Measurements from ENCODE around the gene CADPS2.

The CADPS2 gene

GRCh38 chr7:122886357-122887081, at the start of gene CADPS2:
Gene CADPS2 (minus strand): TSS chr7:122886460. CDS start chr7:122886337, 123 bp downstream.
- no peak for DNase-seq

- no peak for DNase-seq
These were observed 49.4 kb upstream of the CADPS2 start for GRCh38 chr7:122935620-122936019.

DNA sequence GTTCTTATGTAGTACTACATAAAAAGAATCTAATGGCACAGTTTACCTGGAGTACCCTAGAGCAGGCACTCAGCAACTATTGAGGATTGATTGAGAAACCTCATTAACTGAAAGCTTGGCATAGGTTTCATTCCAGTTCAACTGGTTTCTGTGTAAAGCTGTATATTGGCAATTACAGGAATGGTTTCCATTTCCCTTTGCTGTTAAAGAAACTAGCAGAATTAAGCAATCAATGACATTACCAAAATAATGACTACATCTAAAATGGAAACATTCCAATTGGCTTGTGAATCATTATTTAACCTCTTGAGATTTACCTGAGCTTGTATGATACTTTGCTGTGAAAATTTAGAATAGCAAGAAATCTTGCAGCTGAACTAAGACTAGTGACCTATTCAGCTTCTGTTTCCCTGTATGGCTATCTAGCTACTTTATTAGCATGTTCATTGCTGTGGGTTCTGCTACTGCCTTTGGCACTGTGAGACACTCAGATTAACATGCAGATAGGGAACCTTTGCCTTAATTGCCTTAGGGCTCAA, 33.5 kb upstream of the CADPS2 start:
- no peak for DNase-seq

GRCh38 chr7:122914812-122915211, 28.6 kb upstream of the CADPS2 start:
- DNase-seq = no peak

DNA sequence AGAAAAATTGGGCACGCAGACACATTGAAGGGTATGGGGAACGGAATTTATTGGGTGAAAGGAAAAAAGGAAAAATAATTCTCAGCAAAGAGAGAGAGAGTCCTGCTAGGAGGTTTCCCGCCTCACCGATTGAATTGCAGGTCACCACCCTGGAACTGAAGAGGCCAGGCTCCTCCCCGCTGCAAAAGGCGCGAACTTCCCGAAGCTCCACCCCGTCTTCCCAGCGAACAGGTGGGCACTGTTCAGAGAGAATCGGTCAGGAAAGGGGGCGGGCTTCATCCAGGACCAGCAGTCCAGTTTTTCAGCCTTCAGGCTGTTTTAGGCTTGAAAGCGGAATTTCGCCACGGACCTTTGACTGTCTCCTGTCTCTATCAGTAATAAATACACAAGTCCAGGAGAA, 27.3 kb upstream of the CADPS2 start:
- DNase-seq = no peak

GRCh38 chr7:122902751-122903495, 16.7 kb upstream of the CADPS2 start:
- no peak for DNase-seq

DNA sequence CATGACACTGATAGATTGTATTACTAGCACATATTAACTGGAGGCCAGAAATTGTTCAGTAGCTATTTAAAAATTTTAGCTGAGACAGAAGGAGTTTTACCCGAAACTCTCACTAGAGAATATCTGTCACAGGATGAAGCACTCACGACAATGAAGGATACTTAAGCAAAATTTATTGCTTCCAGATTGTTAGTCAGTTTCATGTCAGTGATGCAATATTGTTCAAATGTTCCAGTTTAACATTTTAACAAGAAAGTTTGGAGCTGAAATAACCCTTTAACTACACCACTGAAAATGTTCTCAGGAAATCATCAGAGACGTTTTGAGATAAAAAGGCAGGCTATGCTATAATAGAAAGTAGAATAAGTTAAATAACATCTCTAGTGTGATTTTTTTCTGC, 15.0 kb upstream of the CADPS2 start:
- no peak for DNase-seq

DNA sequence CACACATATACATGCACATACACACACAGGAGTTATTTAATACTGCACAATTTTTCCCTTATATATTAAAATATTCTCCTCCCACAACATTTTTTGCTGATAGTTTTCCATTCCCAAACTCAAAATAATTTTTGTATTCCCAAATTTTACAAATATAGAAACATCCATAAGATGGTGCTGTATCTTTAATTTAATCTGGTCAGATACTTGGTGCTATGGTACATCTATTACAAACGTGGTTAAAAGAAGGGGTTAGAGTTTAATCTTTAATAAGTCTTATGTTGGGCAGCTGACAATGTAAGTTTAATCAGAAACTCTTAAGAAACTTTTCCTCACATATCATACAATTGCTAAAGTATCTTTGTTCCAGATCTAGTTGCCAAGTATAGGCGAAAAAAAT, 10.2 kb upstream of the CADPS2 start:
- DNase-seq = no peak

GRCh38 chr7:122893486-122893885, 7.2 kb upstream of the CADPS2 start:
- no peak for DNase-seq

GRCh38 chr7:122889116-122889515, 2.9 kb upstream of the CADPS2 start:
- no peak for DNase-seq

- no peak for DNase-seq
These were observed 1.6 kb upstream of the CADPS2 start for GRCh38 chr7:122887848-122888247.

DNA sequence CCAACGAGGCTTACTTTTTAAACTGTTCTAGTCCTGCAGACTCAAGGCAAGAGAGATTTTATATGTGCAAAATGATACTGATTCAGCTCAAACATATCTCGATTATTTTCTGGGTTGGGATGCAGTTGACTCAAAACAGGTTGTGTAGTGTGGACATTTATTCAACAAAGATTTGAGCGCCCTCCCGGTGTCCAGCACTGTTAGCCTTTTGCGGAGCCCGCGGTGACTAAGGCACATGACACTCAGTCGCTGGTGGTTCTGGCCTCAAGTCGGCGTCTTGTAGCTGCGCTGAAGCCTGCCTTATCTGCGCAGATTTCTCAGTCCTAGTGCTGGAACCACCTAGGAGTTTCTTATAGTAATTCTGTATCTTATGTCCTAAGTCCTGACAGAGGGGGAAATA, 938 bp upstream of the CADPS2 start:
- no peak for DNase-seq

DNA sequence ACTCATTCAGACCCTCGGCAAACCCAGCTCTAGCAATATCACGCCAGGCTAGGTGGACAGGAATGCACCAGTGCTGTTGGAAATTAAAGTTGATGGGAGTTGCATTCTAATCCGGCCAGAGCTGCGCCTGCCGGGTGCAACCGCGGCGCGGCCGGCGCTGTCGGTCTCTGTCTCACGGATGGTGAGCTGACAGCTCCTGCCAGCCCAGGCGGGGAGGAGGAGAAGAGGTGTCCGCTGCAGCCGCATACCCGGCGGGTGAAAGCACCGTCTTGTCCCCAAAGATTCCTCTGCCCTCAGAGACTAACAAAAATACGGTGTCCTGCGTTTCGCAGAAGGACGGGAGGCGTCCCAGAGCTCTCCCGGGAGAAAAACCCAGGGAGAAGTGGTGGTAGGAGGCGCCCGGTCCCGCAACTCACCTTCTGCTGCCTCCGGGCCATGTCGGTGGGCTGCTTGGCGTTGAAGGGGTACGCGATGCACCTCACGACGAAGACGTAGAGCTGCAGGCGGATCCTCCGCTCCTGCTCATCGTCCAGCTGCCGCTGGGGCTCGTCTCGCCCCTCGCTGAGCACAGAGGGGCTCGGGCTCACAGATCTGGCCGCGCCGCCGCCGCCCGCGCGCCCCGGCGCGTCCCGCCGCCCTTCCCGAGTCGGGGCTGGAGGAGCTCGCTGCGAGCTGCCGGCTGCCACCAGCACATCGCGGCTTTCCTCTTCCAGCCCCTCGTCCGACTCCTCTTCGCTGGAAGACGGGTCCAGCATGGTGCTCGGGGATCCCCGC, 490 bp downstream of the CADPS2 start:
- no peak for DNase-seq

GRCh38 chr7:122884186-122884585, 2.1 kb downstream of the CADPS2 start:
- no peak for DNase-seq

DNA sequence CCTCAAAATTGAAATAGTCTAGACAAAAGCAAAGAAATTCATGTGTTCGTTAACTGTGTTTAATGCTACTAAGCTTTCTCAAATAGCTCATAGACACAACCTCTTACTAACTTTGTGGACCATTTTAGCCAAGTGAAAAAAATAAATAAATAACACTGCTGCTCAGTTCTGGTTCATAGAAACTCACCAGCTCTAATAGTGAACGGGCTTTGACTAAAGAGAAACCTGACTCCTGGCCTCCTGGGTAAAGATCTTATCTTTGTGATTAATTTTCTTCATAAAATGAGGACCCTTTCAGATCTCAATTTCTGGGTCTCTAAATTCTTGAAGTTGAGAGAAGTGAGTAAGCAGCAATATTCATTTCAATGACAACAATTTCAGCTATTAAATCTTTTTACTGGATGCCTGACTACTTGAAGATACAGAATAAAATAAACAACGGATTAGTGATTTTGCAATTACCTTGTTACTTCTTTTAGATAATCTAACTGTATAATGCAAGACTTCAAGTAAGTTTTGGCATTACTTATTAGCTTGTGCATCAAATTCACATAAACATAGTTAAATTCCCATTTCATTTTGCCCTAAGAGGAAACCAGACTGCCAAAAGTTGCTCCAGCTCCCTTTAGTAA, 3.1 kb downstream of the CADPS2 start:
- no peak for DNase-seq

- DNase-seq = no peak
These were observed 4.9 kb downstream of the CADPS2 start for GRCh38 chr7:122881324-122881723.

DNA sequence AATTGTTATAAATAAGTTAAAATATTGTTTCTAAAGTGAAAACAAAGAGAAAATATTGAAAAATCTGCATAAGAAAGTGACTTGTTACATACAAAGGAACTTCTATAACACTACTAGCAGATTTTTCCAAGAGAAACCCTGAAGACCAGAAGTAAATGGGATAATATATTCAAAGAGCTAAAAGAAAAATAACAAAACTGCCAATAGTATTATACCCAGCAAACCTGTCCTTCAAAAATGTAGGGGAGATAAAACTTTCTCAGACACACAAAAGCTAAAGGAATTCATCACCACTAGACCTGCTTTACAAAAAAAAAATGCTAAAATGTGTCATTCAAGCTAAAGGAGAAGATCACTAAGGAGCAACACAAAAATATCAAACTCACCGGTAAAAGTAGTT, 17.0 kb downstream of the CADPS2 start:
- DNase-seq = no peak

DNA sequence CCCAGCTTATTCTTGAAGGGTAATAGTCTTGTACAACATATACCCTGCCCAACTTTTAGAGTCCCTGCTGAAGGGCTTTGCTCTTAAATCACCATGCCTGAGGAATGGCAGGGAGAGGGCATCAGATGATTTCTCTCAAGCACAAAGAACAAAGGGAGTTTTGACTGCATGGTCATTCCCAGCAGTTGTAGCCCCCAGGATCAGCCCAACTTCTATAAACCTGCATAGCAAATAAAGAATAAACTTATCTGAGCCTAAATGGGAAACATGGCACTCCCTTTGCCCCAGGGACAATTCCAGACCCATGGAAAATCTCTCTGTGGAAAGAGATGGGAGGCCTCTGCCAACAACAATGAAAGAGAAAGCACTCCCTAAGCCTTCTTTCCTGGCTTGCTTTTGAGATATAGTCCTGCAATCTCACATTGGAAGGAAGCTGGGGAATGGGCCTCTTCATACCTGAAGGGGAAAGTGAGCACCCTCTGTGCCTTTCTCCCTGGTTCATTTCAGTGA, 18.7 kb downstream of the CADPS2 start:
- DNase-seq = no peak

GRCh38 chr7:122864838-122865237, 21.4 kb downstream of the CADPS2 start:
- DNase-seq = no peak

- no peak for DNase-seq
These were observed 22.2 kb downstream of the CADPS2 start for GRCh38 chr7:122864016-122864415.

DNA sequence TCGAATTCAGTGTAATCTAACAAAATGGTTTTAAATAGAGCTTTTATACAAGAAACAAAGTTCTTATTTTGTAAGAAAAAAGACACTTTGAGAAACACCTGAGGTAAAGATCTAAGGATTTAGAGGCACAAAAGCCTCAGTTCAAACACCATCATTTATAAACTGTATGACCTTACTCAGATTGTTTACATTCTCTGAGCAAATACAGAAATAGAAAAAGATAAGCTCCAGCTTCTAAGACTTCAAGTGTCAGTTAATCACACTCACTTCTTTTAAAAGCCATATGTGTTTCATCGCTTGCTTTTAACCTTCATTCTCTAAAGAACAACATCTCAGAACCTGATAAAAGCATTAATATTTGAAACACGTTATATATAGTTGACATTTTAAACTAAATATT, 27.9 kb downstream of the CADPS2 start:
- DNase-seq = no peak

GRCh38 chr7:122850528-122850927, 35.7 kb downstream of the CADPS2 start:
- DNase-seq = no peak

DNA sequence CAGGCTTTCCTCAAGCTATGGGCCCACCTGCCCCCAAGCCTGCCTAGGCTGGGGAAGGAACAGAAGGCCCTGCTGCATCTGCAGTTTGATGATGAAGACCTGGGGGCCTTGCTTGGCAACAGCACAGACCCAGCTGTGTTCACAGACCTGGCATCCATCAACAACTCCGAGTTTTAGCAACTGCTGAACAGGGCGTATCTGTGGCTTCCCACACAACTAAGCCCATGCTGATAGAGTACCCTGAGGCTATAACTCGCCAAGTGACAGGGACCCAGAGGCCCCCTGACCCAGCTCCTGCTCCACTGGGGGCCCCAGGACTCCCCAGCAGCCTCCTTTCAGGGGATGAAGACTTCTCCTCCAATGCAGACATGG, 36.3 kb downstream of the CADPS2 start:
- DNase-seq = no peak
